Thyroid gland (tissue), 4 donors: ENCODE data around the gene UPK1A. TPM values are rescaled to one million over a fixed set of nuclear protein-coding genes. Genes with fewer than 3 reads are reported as not detected.
"Not testable (repeated sequence)": the region's sequence is repeated elsewhere in the genome, so short reads cannot be mapped to it uniquely, and the experiment has no call there.

Experiments used
- DNase-seq, 2 donors: peaks; one replicate each; pipeline ENCODE4 v3.0.0-alpha.2; 2019
- H3K27ac ChIP-seq, 3 donors: fragments of 200-600 bp; sonication (generic); 1 replicate in 2 of 3; 2 replicates in 1 of 3; pipeline ENCODE4 v1.5.1; 2016 to 2019; ENCODE audit warnings: mild to moderate bottlenecking in 1 of 3, moderate library complexity in 1 of 3
- H3K27me3 ChIP-seq: fragments of 200-600 bp; sonication (generic); one replicate; pipeline ENCODE4 v1.5.1; 2019
- H3K36me3 ChIP-seq, 2 donors: fragments of 200-600 bp; sonication (generic); one replicate each; pipeline ENCODE4 v1.5.1; 2016 to 2019
- H3K4me1 ChIP-seq, 2 donors: fragments of 200-600 bp; sonication (generic); one replicate each; pipeline ENCODE4 v1.5.1; 2017 to 2019
- H3K4me3 ChIP-seq, 3 donors: fragments of 200-600 bp; sonication (generic); replicated peaks in 1 of 3; 1 replicate in 2 of 3; 2 replicates in 1 of 3; pipeline ENCODE4 v1.5.1; 2016; ENCODE audit warnings: mild to moderate bottlenecking in 1 of 3
- H3K9me3 ChIP-seq: fragments of 200-600 bp; sonication (generic); one replicate; pipeline ENCODE4 v1.5.1; 2017
- CTCF ChIP-seq, 6 experiments: fragments of 200-600 bp in 3 of 6; fragments of 450-650 bp in 3 of 6; sonication (generic) in 3 of 6; IDR thresholded peaks; one replicate each; pipeline ENCODE4 v1.5.1; 2016 to 2019; ENCODE audit warnings: antibody characterized with exemption in 6 of 6, mild to moderate bottlenecking in 2 of 6, inconsistent platforms in 1 of 6, moderate library complexity in 1 of 6
- POLR2A ChIP-seq, 2 donors: fragments of 450-650 bp; IDR thresholded peaks; one replicate each; pipeline ENCODE4 v1.6.1; 2017; ENCODE audit warnings: antibody characterized with exemption in 2 of 2, mild to moderate bottlenecking in 2 of 2, moderate library complexity in 1 of 2
- WGBS, 2 donors: methylation state at CpG; one replicate each; pipeline ENCODE4 v1.1.5; 2017; 5-methylcytosine and 5-hydroxymethylcytosine counted together
- intact Hi-C: fragments of 100-400 bp; cut with DNase I; formaldehyde crosslinking; loops from one replicate; pipeline ENCODE4 v1.15.1; 2023
- total RNA-seq, 4 donors: library from RNA; depleted of rRNA; stranded (reverse); fragments of >200 nt; gene quantifications; one replicate each; pipeline ENCODE4 v1.2.3, GENCODE V29; 2016

Gene UPK1A
- total RNA-seq, 4 donors from 2014 or later: not detected

DNA sequence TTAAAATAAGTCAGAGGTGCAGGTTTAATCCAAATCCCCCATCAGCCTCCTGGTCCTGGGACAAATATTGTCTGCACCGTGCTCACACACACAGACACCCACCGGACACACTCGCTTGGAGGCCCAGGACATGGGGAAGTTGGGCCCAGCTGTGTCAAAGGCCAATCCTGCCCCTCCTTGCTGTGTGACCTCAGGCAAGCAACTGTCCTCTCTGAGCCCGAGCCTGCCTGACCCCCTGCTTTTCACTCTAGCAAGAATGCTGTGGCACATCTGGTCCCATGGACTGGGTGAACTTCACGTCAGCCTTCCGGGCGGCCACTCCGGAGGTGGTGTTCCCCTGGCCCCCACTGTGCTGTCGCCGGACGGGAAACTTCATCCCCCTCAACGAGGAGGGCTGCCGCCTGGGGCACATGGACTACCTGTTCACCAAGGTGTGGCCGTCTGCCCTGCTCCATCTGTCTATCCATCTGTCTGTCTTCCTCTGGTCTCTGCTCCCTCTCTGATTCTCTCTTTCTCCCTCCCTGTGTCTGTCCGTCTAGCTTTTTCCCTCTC, 9.3 kb downstream of the UPK1A start:
- Histone ChIP-seq H3K4me1 (peaks cover 0 to 5% of the 10 kb centered on the region in 2 donors), H3K36me3 (no peaks in the 10 kb centered on the region), H3K4me3 (no peak overlapping the region), H3K27ac (no peak overlapping the region), H3K9me3 (no peaks in the 10 kb centered on the region), H3K27me3 (peaks cover 14% of the 10 kb centered on the region)
- no peak for DNase-seq
- intact Hi-C loops: no loop called here
- TF ChIP-seq CTCF (IDR thresholded peaks at IDR 0.05) (no peak), POLR2A (IDR thresholded peaks at IDR 0.05) (no peak)
- 71 to 77% methylated on average over 15 of the region's 15 CpGs for WGBS, 2 donors

DNA sequence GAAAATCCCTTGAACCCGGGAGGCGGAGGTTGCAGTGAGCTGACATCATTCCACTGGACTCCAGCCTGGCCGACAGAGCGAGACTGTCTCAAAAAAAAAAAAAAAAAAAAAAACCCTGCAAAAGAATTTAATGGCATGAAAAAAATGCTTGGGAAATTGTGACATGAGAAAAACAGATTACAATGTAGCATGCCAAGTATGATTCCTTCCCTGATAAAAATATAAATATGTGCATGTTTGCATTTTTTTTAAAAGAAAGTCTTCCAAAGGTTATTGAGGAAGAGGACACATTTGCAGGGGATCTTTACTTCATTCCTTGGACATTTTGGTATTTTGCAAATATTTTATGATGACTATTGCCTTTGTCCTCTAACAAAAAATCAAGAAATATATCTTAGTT, 23.5 kb downstream of the UPK1A start:
- Histone ChIP-seq H3K27me3 (no peaks in the 10 kb centered on the region), H3K9me3 (no peaks in the 10 kb centered on the region), H3K4me3 (no peak overlapping the region), H3K27ac (no peak overlapping the region), H3K4me1 (no peaks in the 10 kb centered on the region), H3K36me3 (no peaks in the 10 kb centered on the region)
- WGBS, 2 donors: 44 to 60% methylated on average over 4 of the region's 4 CpGs
- intact Hi-C loops: loop anchor here (5.0 kb wide), 1 partner anchor 242 kb away; no protein-coding TSS in a partner anchor
- no peak for TF ChIP-seq POLR2A (IDR thresholded peaks at IDR 0.05)
- no peak for TF ChIP-seq CTCF (IDR thresholded peaks at IDR 0.05)
- DNase-seq: no peak

DNA sequence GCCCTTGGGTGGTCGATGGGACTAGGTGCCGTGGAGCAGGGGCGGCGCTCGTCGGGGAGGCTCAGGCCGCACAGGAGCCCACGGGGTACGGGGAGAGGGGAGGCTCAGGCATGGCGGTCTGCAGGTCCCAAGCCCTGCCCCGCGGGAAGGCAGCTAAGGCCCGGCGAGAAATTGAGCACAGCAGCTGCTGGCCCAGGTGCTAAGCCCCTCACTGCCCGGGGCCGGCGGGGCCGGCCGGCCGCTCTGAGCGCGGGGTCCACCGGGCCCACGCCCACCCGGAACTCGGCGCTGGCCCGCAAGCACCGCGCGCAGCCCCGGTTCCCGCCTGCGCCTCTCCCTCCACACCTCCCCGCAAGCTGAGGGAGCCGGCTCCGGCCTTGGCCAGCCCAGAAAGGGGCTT, 24.8 kb downstream of the UPK1A start:
- intact Hi-C loops: loop anchor here (5.0 kb wide), 1 partner anchor 241 kb away; no protein-coding TSS in a partner anchor
- whole genome bisulfite sequencing, 2 donors: 98% methylated on average over 7 of the region's 37 CpGs; no CpG with 5 or more reads in 1 of the 2 donors

DNA sequence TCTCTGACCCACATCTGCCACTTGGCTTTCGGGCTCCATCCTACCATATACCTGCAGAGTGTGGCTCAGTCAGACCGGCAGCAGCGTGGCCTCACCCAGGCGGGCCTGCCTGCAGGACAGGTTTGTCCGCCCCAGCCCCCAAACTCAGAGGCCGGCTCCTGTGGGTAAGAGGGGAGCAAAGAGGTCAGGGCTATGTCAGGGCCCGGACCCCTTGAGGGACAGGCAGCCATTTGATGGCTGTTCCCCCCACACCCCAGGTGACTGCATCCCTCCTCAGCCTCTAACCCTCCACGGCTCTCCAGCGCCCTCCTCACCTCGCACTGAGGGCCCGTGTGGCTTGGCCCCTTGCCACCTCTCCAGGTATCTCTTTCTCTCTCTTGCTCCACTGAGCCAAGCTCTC, 25.7 kb downstream of the UPK1A start:
- no peak for DNase-seq
- no peaks in the 10 kb centered on the region for H3K36me3 ChIP-seq
- no peak for TF ChIP-seq CTCF (IDR thresholded peaks at IDR 0.05)
- intact Hi-C loops: loop anchor here (5.0 kb wide), 1 partner anchor 240 kb away; no protein-coding TSS in a partner anchor
- H3K9me3 ChIP-seq: no peaks in the 10 kb centered on the region
- no peaks in the 10 kb centered on the region for H3K4me1 ChIP-seq
- WGBS, 2 donors: 52 to 74% methylated on average over 6 of the region's 11 CpGs
- no peak overlapping the region for H3K27ac ChIP-seq
- no peaks in the 10 kb centered on the region for H3K27me3 ChIP-seq
- H3K4me3 ChIP-seq: no peak overlapping the region

More for the DNA sequence above, 24.8 kb downstream of the UPK1A start:
- H3K9me3 ChIP-seq, H3K4me3 ChIP-seq, H3K27me3 ChIP-seq, H3K4me1 ChIP-seq, DNase-seq, H3K27ac ChIP-seq, H3K36me3 ChIP-seq: not testable (repeated sequence)

- DNase-seq: no peak
- intact Hi-C loops: loop anchor here (5.0 kb wide), 1 partner anchor 239 kb away; no protein-coding TSS in a partner anchor
- no peaks in the 10 kb centered on the region for H3K4me1 ChIP-seq
- TF ChIP-seq POLR2A (IDR thresholded peaks at IDR 0.05) (no peak), CTCF (IDR thresholded peaks at IDR 0.05) (no peak)
- no peak overlapping the region for H3K27ac ChIP-seq
- no peaks in the 10 kb centered on the region for H3K9me3 ChIP-seq
- whole genome bisulfite sequencing, 2 donors: 16 to 18% methylated on average over 8 of the region's 8 CpGs
- H3K36me3 ChIP-seq: no peaks in the 10 kb centered on the region
- no peaks in the 10 kb centered on the region for H3K27me3 ChIP-seq
- H3K4me3 ChIP-seq: no peak overlapping the region
Observed at GRCh38 chr19:35693422-35693821, 27.1 kb downstream of the UPK1A start.
